Epithelial cell of esophagus (primary cell): Measurements from ENCODE around the gene RUNX1.

Experiments
- DNase-seq: peaks from one replicate; pipeline ENCODE4 v3.0.0; 2010; ENCODE audit warnings: low read depth
- H3K4me3 ChIP-seq: 2 replicates; pipeline ENCODE4 v1.5.1; 2011; ENCODE audit warnings: mild to moderate bottlenecking, low read length, control low read depth
- CTCF ChIP-seq: IDR thresholded peaks from 2 replicates; pipeline ENCODE4 v1.5.1; 2011; ENCODE audit warnings: low read depth, mild to moderate bottlenecking, low read length, control low read depth, inconsistent platforms; ENCODE audit not compliant: insufficient read depth; ENCODE audit errors: missing control alignments

Gene RUNX1

GRCh38 chr21:34928637-34929036 is 120.5 kb downstream of the RUNX1 start:
- no peak for DNase-seq
- TF ChIP-seq CTCF: no peak
- H3K4me3 ChIP-seq: no peak overlapping the region

- no peak overlapping the region for H3K4me3 ChIP-seq
- no peak for TF ChIP-seq CTCF
- no peak for DNase-seq
Measured at GRCh38 chr21:34927992-34928391, 121.1 kb downstream of the RUNX1 start.

GRCh38 chr21:34926803-34927467 is 122.2 kb downstream of the RUNX1 start:
- no peak for DNase-seq
- no peak for TF ChIP-seq CTCF
- H3K4me3 ChIP-seq: no peak overlapping the region

GRCh38 chr21:34925597-34925996 is 123.5 kb downstream of the RUNX1 start:
- no peak overlapping the region for H3K4me3 ChIP-seq
- no peak for TF ChIP-seq CTCF

GRCh38 chr21:34924771-34925419 is 124.2 kb downstream of the RUNX1 start:
- no peak overlapping the region for H3K4me3 ChIP-seq
- no peak for DNase-seq
- TF ChIP-seq CTCF: no peak

More at GRCh38 chr21:34925597-34925996, 123.5 kb downstream of the RUNX1 start:
- DNase-seq: no peak

GRCh38 chr21:34924194-34924593 is 124.9 kb downstream of the RUNX1 start:
- TF ChIP-seq CTCF: no peak
- H3K4me3 ChIP-seq: no peak overlapping the region
- DNase-seq: no peak

- TF ChIP-seq CTCF: no peak
- DNase-seq: no peak
- no peak overlapping the region for H3K4me3 ChIP-seq
Measured at GRCh38 chr21:34923626-34924025, 125.5 kb downstream of the RUNX1 start.
